ENCODE data around the gene GLI3.
A peak's percentile ranks its signal among the peaks of the same experiment; 100 is the strongest.

GLI3 gene

GRCh38 chr7:42236976-42237810 lies at the start of gene GLI3:
TSS of gene GLI3 (minus strand) at chr7:42237209. CDS start at chr7:42223253, 13,956 bp downstream.
- peak; percentile 68 for DNase-seq

GRCh38 chr7:42285383-42285824 lies 48.4 kb upstream of the GLI3 start:
- no peak for DNase-seq

GRCh38 chr7:42283553-42283952 lies 46.5 kb upstream of the GLI3 start:
- no peak for DNase-seq

DNA sequence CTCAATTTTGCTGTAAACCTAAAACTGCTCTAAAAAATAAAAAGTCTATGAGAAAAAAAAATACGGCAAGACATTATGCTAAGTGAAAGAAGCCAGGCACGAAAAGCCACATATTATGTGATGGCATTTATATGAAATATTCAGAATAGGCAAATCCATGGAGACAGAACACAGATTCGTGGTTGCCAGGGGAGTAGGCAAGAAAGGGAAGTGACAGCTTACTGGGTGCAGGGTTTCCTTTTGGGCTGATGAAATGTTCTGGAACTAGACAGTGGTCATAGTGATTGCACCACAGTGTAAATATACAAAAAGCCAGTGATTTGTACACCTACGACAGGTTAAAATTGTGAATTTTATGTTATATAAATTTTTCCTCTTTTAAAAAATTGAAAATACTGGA lies 41.3 kb upstream of the GLI3 start:
- DNase-seq: no peak

- no peak for DNase-seq
These were observed 37.0 kb upstream of the GLI3 start for GRCh38 chr7:42274053-42274452.

- no peak for DNase-seq
These were observed 36.0 kb upstream of the GLI3 start for GRCh38 chr7:42272793-42273665.

DNA sequence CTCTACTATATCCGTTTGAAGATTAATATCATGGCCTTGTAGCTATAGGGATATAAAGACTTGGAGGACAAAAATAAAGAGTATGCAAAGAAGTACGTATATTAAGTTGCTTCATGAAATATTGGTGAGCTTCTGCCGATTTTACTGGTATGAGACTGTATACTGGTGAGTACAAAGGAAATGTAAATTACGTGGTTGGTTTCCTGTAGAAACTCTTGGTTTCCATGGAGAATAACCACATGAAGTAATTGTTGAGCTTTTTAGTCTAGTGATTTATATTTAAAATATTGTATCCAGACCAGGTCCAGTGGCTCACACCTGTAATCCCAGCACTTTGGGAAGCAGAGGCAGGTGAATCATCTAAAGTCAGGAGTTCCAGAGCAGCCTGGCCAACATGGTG lies 32.2 kb upstream of the GLI3 start:
- DNase-seq: no peak

DNA sequence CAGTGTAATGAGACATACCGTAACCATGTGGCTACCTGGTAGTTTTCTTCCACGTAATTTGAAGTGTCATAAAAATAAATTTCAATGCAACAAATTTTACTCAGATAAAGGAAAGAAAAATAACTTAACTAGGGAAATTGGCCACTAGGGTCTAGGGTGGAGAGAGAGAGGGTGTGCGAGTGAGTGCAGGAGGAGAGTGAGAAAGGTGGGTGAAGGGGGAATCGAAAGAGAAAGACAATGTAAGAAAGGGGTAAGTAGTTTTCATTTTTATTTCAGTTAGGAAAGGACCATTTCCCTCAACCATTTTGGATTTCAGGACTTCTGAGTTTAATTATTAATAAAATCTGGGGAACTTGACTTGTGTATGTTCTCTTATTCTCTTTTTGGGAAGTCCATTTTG lies 27.7 kb upstream of the GLI3 start:
- DNase-seq: no peak

- no peak for DNase-seq
These were observed 27.0 kb upstream of the GLI3 start for GRCh38 chr7:42263971-42264370.

GRCh38 chr7:42262964-42263363 lies 26.0 kb upstream of the GLI3 start:
- DNase-seq: no peak

- DNase-seq: no peak
These were observed 17.2 kb upstream of the GLI3 start for GRCh38 chr7:42254217-42254616.

GRCh38 chr7:42253316-42253715 lies 16.3 kb upstream of the GLI3 start:
- DNase-seq: no peak

- DNase-seq: no peak
These were observed 13.4 kb upstream of the GLI3 start for GRCh38 chr7:42250411-42250810.

GRCh38 chr7:42248579-42248978 lies 11.6 kb upstream of the GLI3 start:
- no peak for DNase-seq

DNA sequence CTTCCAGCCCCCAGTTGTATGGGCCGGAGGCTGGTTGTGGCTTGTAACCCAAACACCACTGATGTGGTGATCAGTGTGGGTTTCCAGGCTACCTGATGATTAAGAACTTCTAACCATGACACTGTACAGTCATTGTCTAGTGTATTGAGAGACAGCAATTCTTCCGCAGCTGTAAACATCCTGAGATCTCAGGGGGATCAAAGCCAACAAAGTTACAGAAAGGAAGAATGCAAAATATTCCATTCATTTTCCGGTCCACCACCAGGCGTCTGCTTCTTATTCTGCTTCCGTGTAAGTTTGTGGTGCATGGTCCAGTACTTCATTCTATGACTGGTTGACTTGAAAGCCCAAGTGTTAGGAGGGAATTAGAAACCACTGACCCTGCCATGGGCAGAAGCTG lies 10.3 kb upstream of the GLI3 start:
- no peak for DNase-seq

- DNase-seq: no peak
These were observed 7.8 kb upstream of the GLI3 start for GRCh38 chr7:42244828-42245227.

GRCh38 chr7:42242381-42242780 lies 5.4 kb upstream of the GLI3 start:
- no peak for DNase-seq

DNA sequence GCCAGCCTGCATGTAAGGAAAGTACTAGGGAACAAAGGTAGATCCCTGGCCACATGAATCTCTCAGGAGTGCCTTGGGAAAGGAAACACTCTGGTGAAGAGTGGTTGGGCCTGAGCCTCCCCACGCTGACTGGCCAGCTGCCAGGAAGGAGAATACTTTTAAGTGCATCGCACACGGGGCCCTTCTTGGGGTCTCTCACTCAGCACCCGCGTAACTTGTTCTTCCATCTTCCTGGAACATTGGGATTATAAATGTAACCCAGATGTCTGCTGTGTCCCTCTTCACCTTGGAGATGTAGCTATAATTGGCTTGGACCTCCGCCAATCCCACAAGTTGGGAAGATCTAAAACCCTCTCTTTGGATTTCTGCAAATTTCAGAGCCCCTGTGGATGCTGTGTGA lies 4.4 kb upstream of the GLI3 start:
- no peak for DNase-seq

GRCh38 chr7:42240416-42240815 lies 3.4 kb upstream of the GLI3 start:
- DNase-seq: no peak

DNA sequence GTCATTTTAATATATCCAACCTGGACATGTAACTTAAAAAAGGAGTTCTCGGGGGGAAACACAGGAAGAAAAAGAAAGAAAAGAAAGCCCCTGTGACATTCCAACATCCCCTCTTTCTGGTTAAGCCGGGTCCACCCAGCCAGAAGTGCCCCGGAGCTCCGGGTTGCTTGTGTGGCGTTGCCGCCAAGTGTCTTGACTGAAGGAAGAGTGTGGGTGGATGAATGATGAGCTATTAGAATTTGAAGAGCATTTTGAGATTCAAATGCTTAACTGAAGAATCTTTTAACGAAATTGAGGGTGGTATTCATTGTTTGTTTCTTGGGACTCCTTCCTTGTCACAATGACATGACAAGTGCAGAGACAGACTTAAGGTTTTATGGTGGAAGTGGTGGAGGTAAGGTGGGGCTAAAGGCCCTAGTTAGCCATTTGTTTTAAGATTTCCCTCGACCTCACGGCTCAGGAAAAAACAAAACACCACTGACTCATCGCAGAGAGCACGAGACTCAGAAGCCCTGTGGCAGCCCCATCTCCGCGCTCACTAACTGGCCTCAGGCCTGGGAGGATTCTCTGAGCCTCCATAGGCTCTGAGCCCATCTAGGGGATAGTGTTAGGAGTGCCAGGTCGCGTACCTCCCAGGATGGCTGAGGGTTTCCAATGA lies 1.8 kb upstream of the GLI3 start:
- DNase-seq: no peak

DNA sequence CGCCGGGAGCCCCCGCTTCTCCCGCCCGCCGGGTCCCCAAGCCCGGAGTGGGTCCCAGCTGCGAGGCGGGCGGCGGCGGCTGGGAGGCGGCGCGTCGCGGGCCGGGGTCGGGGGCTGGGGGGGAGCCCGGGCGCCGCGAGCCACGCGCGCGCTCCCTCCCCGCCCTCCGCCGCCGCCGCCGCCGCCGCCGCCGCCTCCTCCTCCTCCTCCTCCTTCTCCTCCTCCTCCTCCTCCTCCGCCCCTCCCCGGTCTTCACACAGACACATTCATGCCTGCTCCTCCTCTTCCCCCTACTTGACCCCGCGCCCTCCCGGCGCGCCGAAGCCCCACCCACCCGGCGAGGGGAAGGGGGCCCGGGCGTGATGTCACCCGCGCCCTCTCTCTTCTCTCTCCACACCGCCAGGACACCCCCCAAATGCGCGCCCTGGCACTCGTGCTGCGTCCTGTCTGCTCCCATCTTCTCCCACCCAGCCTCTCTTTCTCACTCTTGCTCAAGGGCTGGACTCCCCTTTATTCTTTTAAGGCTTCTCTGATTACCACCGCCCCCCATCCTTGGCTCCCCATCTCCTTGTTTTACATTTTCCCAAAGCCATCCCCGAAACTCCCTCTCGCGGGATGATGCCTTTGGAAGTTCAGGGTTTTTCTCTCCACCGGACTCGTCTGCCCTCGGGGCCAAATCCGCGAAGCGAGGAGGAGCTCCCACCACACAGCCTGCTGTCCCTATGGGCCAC lies 967 bp upstream of the GLI3 start:
- peak; percentile 24 for DNase-seq

DNA sequence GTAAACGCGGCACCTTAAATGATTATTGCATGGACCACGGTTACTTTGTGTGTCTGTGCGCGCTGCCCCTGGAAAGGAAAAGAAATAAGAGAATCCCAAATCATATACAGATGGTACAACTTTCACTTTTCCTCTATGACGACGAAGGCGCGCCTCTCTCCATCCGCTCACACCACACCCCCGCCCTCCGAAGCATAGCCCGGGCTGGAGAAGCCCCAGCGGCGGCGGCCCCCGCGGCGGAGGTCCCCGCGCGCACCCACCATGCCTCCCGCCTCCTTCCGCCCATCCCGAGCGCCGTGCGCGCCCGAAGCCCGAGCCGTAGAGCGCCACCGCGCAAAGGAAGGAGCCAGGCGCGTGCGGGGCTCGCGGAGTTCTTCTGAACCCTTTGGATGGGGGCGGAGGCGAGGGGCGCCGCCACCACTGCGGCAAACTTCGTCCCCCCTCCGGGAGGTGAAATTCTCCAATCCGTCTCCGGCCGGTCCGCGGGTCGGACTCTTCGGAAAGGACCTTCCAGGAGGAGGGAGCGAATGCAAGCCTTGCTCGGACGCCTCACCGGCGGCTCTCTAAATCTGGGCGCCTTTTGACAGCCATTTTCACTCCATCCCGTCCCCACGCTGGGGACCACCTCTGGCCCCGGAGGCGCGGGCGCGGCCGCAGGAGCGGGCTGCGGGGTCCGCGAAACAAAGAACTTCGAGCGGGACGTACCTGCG lies 588 bp downstream of the GLI3 start:
- DNase-seq: peak; percentile 14
